ENCODE data around the gene PRAMEF7.
"Not testable (repeated sequence)": the region's sequence is repeated elsewhere in the genome, so short reads cannot be mapped to it uniquely, and the experiment has no call there.

- not testable (repeated sequence) for TF ChIP-seq CTCF (conservative IDR thresholded peaks at IDR 0.05; ENCODE audit: low read length); EZH2phosphoT487 (IDR thresholded peaks at IDR 0.05; ENCODE audit: borderline replicate concordance)
Observed at GRCh38 chr1:12878453-12878852, 38.0 kb upstream of the PRAMEF7 start.
